ENCODE results near the gene PAQR4.

The PAQR4 gene

GRCh38 chr16:3007957-3008689 is 39.0 kb downstream of the PAQR4 start:
- no peak for DNase-seq (ENCODE audit: low read depth)

- no peak for DNase-seq (ENCODE audit: low read depth)
Measured at GRCh38 chr16:3008690-3009037, 39.5 kb downstream of the PAQR4 start.

- no peak for DNase-seq (ENCODE audit: low read depth)
Measured at GRCh38 chr16:3009568-3010390, 40.6 kb downstream of the PAQR4 start.

GRCh38 chr16:3010510-3010909 is 41.4 kb downstream of the PAQR4 start:
- no peak for DNase-seq (ENCODE audit: low read depth)

- DNase-seq (ENCODE audit: low read depth) = no peak
Measured at GRCh38 chr16:3012246-3012645, 43.1 kb downstream of the PAQR4 start.

GRCh38 chr16:3012828-3013420 is 43.8 kb downstream of the PAQR4 start, which contains the start of gene CLDN9:
Gene CLDN9, plus strand, starts transcription at chr16:3012923. Its CDS starts 440 bp downstream, at chr16:3013363.
- no peak for DNase-seq (ENCODE audit: low read depth)

GRCh38 chr16:3013491-3013951 is 44.4 kb downstream of the PAQR4 start:
- DNase-seq (ENCODE audit: low read depth) = no peak

GRCh38 chr16:3013998-3014690 is 45.0 kb downstream of the PAQR4 start:
- no peak for DNase-seq (ENCODE audit: low read depth)

GRCh38 chr16:3014971-3015370 is 45.8 kb downstream of the PAQR4 start:
- DNase-seq (ENCODE audit: low read depth) = no peak

GRCh38 chr16:3015865-3016521 is 46.8 kb downstream of the PAQR4 start:
- DNase-seq (ENCODE audit: low read depth) = no peak

GRCh38 chr16:3017344-3017743 is 48.2 kb downstream of the PAQR4 start:
- no peak for DNase-seq (ENCODE audit: low read depth)

GRCh38 chr16:3017794-3018506 is 48.8 kb downstream of the PAQR4 start, which contains the start of gene CLDN6:
Gene CLDN6, minus strand, starts transcription at chr16:3018183. Its CDS starts 2,162 bp downstream, at chr16:3016021.
- DNase-seq (ENCODE audit: low read depth) = no peak

GRCh38 chr16:3019594-3020246 is 50.6 kb downstream of the PAQR4 start:
- DNase-seq (ENCODE audit: low read depth) = no peak

- DNase-seq (ENCODE audit: low read depth) = no peak
Measured at GRCh38 chr16:3020247-3020603, 51.1 kb downstream of the PAQR4 start, which contains the start of gene TNFRSF12A. Gene TNFRSF12A, plus strand, starts transcription at chr16:3020368. Its CDS starts 30 bp downstream, at chr16:3020398.

GRCh38 chr16:3020604-3021448 is 51.7 kb downstream of the PAQR4 start:
- no peak for DNase-seq (ENCODE audit: low read depth)

GRCh38 chr16:3021449-3022207 is 52.5 kb downstream of the PAQR4 start:
- peak; percentile 64 for DNase-seq (ENCODE audit: low read depth)

- peak; percentile 78 for DNase-seq (ENCODE audit: low read depth)
Measured at GRCh38 chr16:3022208-3022683, 53.1 kb downstream of the PAQR4 start.

GRCh38 chr16:3022684-3023414 is 53.7 kb downstream of the PAQR4 start:
- DNase-seq (ENCODE audit: low read depth) = no peak
